HepG2 (cell line): ENCODE results near the gene NAPB. TPM values are rescaled to one million over a fixed set of nuclear protein-coding genes. Genes with fewer than 3 reads are reported as not detected.
A peak's percentile ranks its signal among the peaks of the same experiment; 100 is the strongest.

Experiments used
- ATAC-seq: fragments of 200-7000 bp; cut with Tn5 transposase; 3 replicates; pipeline ENCODE4 v1.9.1; 2020; ENCODE audit warnings: mild to moderate bottlenecking, moderate library complexity
- BruUV-seq: library from RNA; stranded (reverse); fragments of 400-500 nt; replicated peaks from 2 replicates; lab custom pipeline; 2021; lab: Mats Ljungman, UMichigan
- CTCF ChIA-PET: fragments of 300-600 bp; formaldehyde crosslinking; extraction: SDS; loops from one replicate; lab custom pipeline; 2021; ENCODE audit warnings: low total read pairs, inconsistent platforms, low intra/inter-chr PET ratio; lab: Yijun Ruan, JAX
- POLR2A ChIA-PET: fragments of 350-600 bp; sonication (Branson Sonifier 250); formaldehyde crosslinking; loops from one replicate; lab custom pipeline; 2020; ENCODE audit warnings: antibody characterized with exemption, inconsistent platforms; lab: Yijun Ruan, JAX
- DNase-seq: peaks from one replicate; pipeline ENCODE4 v3.0.0-alpha.2; 2015; ENCODE audit warnings: low spot score
- FAIRE-seq: peaks from 3 replicates; lab custom pipeline; 2011; peaks lifted over from hg19 to GRCh38; lab: Jason Lieb, UNC
- H2AFZ ChIP-seq: one replicate; pipeline ENCODE4 v1.6.1; 2011; ENCODE audit warnings: low read length, inconsistent platforms
- H3K27ac ChIP-seq: fragments of 300-600 bp; 3 replicates; pipeline ENCODE4 v1.8.0; 2011; ENCODE audit warnings: mixed run types, mild to moderate bottlenecking, mixed read lengths, low read length, inconsistent platforms; ENCODE audit not compliant: insufficient read depth; ENCODE audit errors: extremely low read length
- H3K27me3 ChIP-seq, 2 experiments: fragments of 200-600 bp in 1 of 2; 2 replicates in 1 of 2; 3 replicates in 1 of 2; pipeline versions ENCODE4 v1.6.0 to v1.8.0; 2011; ENCODE audit warnings: low read length in 2 of 2, mild to moderate bottlenecking in 2 of 2, moderate library complexity in 2 of 2, inconsistent platforms in 1 of 2; ENCODE audit not compliant: insufficient read depth in 2 of 2, control insufficient read depth in 1 of 2
- H3K36me3 ChIP-seq, 2 experiments: fragments of 200-600 bp in 1 of 2; replicated peaks in 1 of 2; 2 replicates in 1 of 2; 3 replicates in 1 of 2; pipeline versions ENCODE4 v1.5.1 to v1.8.0; 2011; ENCODE audit warnings: low read length in 2 of 2, inconsistent platforms in 1 of 2; ENCODE audit not compliant: insufficient read depth in 2 of 2, control insufficient read depth in 1 of 2
- H3K4me1 ChIP-seq: 2 replicates; pipeline ENCODE4 v1.5.1; 2012; ENCODE audit warnings: low read length, inconsistent platforms; ENCODE audit not compliant: insufficient read depth
- H3K4me2 ChIP-seq: 2 replicates; pipeline ENCODE4 v1.6.0; 2011; ENCODE audit warnings: low read depth, low read length, inconsistent platforms
- H3K4me3 ChIP-seq, 3 experiments: fragments of 200-600 bp in 1 of 3; sonication (generic), shearing (Covaris generic) in 1 of 3; replicated peaks in 1 of 3; 2 replicates each; pipeline ENCODE4 v1.5.1; 2011 to 2016; ENCODE audit warnings: low read length in 3 of 3, inconsistent platforms in 2 of 3, low read depth in 2 of 3, mild to moderate bottlenecking in 2 of 3, control low read depth in 1 of 3, mixed read lengths in 1 of 3; ENCODE audit not compliant: insufficient read depth in 1 of 3
- H3K79me2 ChIP-seq: one replicate; pipeline ENCODE4 v1.6.1; 2011; ENCODE audit warnings: low read length, inconsistent platforms; ENCODE audit not compliant: insufficient read depth
- H3K9ac ChIP-seq: 2 replicates; pipeline ENCODE4 v1.6.0; 2011; ENCODE audit warnings: mild to moderate bottlenecking, low read depth, low read length, inconsistent platforms; ENCODE audit not compliant: insufficient read depth
- H3K9me3 ChIP-seq: 2 replicates; pipeline ENCODE4 v1.5.1; 2012; ENCODE audit warnings: mild to moderate bottlenecking, low read length
- H4K20me1 ChIP-seq: 2 replicates; pipeline ENCODE4 v1.6.0; 2011; ENCODE audit warnings: inconsistent platforms, mild to moderate bottlenecking, low read length, moderate library complexity; ENCODE audit not compliant: insufficient read depth
- ARHGAP35 ChIP-seq: sonication (generic); formaldehyde crosslinking; IDR thresholded peaks from 2 replicates; pipeline ENCODE4 v1.9.0; 2022; ENCODE audit warnings: mild to moderate bottlenecking, inconsistent platforms, moderate library complexity, missing genetic modification reagents, borderline replicate concordance
- GTF3A ChIP-seq: sonication (generic); formaldehyde crosslinking; conservative IDR thresholded peaks from 2 replicates; pipeline ENCODE4 v1.4.0; 2020; ENCODE audit warnings: mild to moderate bottlenecking, missing genetic modification reagents
- HES4 ChIP-seq: sonication (generic); formaldehyde crosslinking; IDR thresholded peaks from 2 replicates; pipeline ENCODE4 v1.9.0; 2021; ENCODE audit warnings: mild to moderate bottlenecking, missing genetic modification reagents, borderline replicate concordance
- MZF1 ChIP-seq: sonication (generic); formaldehyde crosslinking; IDR thresholded peaks from 2 replicates; pipeline ENCODE4 v1.8.1; 2023; ENCODE audit warnings: mild to moderate bottlenecking, missing genetic modification reagents, borderline replicate concordance
- TCF7 ChIP-seq: sonication (generic); IDR thresholded peaks from 2 replicates; pipeline ENCODE4 v1.6.1; 2016; ENCODE audit warnings: antibody characterized with exemption, low read depth
- ZIK1 ChIP-seq: sonication (generic); formaldehyde crosslinking; IDR thresholded peaks from 2 replicates; pipeline ENCODE4 v1.5.0; 2020; ENCODE audit warnings: mild to moderate bottlenecking, low read depth, missing genetic modification reagents, borderline replicate concordance
- ZNF264 ChIP-seq: sonication (generic); formaldehyde crosslinking; IDR thresholded peaks from 2 replicates; pipeline ENCODE4 v1.4.0; 2020; ENCODE audit warnings: missing genetic modification reagents
- ZNF430 ChIP-seq: sonication (generic); formaldehyde crosslinking; IDR thresholded peaks from 2 replicates; pipeline ENCODE4 v1.9.0; 2021; ENCODE audit warnings: mild to moderate bottlenecking, missing genetic modification reagents
- ZNF761 ChIP-seq: sonication (generic); formaldehyde crosslinking; conservative IDR thresholded peaks from 2 replicates; pipeline ENCODE4 v1.4.0; 2020; ENCODE audit warnings: mild to moderate bottlenecking, missing genetic modification reagents
- WGBS: methylation state at CpG from one replicate; pipeline ENCODE4 v1.1.6; 2017; ENCODE audit warnings: low lambda C conversion rate; 5-methylcytosine and 5-hydroxymethylcytosine counted together
- in situ Hi-C: cut with HindIII; loops from 2 replicates; pipeline ENCODE4 v1.10.0; 2017; ENCODE audit warnings: low pct_unique_long_range_greater_than_20kb; ENCODE audit not compliant: extremely low pct_ligation_motif_present
- intact Hi-C: fragments of 100-400 bp; cut with micrococcal nuclease; formaldehyde crosslinking; loops from one replicate; pipeline ENCODE4 v1.10.0; 2022; ENCODE audit not compliant: unreplicated experiment
- polyA plus RNA-seq, 8 experiments: library from polyadenylated mRNA; depleted of rRNA in 3 of 8; stranded (reverse) in 7 of 8; unstranded in 1 of 8; fragments of >200 nt; fragmentation: Illumina TruSeq in 4 of 8; extraction: Trizol in 4 of 8; gene quantifications; 2 replicates each; pipeline versions ENCODE4 v1.2.1 to v1.2.3, GENCODE V29; 2011 to 2016; ENCODE audit warnings: low read depth in 4 of 8, missing spikeins in 1 of 8, mixed read lengths in 1 of 8; ENCODE audit not compliant: insufficient read depth in 1 of 8
- total RNA-seq, 5 experiments: library from RNA; depleted of rRNA; stranded (reverse); fragments of >200 nt; fragmentation: Illumina TruSeq; extraction: Trizol; gene quantifications; 2 replicates each; pipeline ENCODE4 v1.2.3, GENCODE V29; 2016; ENCODE audit warnings: low read depth in 1 of 5
- TF ChIP-seq, protein P1 (sequence below): sonication (generic); formaldehyde crosslinking; IDR thresholded peaks from 2 replicates; pipeline ENCODE4 v1.4.0; 2020; ENCODE audit warnings: low read depth, mild to moderate bottlenecking, missing genetic modification reagents
- TF ChIP-seq, protein P2 (sequence below): IDR thresholded peaks from 2 replicates; pipeline ENCODE4 v1.6.1; 2016; ENCODE audit warnings: low read depth, missing genetic modification reagents, missing compliant biosample characterization
- TF ChIP-seq, protein P3 (sequence below): sonication (generic); formaldehyde crosslinking; IDR thresholded peaks from 2 replicates; pipeline ENCODE4 v1.5.0; 2020; ENCODE audit warnings: missing genetic modification reagents, mild to moderate bottlenecking, borderline replicate concordance
- TF ChIP-seq, protein P4 (sequence below): IDR thresholded peaks from 2 replicates; pipeline ENCODE4 v1.6.1; 2016; ENCODE audit warnings: low read depth, borderline replicate concordance
- TF ChIP-seq, protein P5 (sequence below): IDR thresholded peaks from 2 replicates; pipeline ENCODE4 v1.6.1; 2016; ENCODE audit warnings: missing compliant biosample characterization, missing genetic modification reagents, borderline replicate concordance

The NAPB gene
- total and polyA plus RNA-seq, 2 of the 13 experiments (the other 11 are each of a cell fraction or from before 2014, with no cell fraction given), result 15.2 to 16.1 TPM

DNA sequence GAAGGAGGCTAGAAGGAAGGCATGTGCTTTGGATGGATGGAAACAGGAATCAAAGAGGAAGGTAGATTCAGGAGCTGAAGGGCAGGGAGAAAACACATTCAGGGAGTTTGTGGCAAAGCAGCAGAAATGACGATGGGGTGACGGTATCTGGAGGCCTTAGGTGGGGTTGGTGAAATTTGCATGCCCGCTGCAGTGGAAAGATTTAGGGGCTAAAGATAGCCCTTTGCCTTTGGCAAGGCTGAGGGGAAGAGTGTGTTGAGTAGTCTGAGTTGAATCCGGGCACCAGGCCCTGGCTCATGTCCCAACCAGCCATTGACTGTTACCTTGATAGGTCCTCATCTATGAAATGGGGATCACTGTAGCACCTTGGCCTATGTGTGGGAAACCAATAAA lies 58.0 kb downstream of the NAPB start:
- Histone ChIP-seq H3K36me3 (peaks cover 17 to 19% of the 10 kb centered on the region in 2 experiments; a peak in 4 of 5 replicates), H3K79me2 (peaks cover 60% of the 10 kb centered on the region), H3K4me2 (peak overlapping the region; percentile 88), H3K27me3 (no peaks in the 10 kb centered on the region; a peak in 1 of 5 replicates), H2AFZ (no peak overlapping the region), H3K9ac (peak overlapping the region; percentile 85), H4K20me1 (peaks cover 14% of the 10 kb centered on the region; the same call in 1 of the 2 replicates), H3K9me3 (no peaks in the 10 kb centered on the region), H3K4me1 (peaks cover 72% of the 10 kb centered on the region), H3K4me3 (peak overlapping the region; percentile 87 to 92 (median 88)), H3K27ac (peak overlapping the region; percentile 72)
- WGBS, result 67% methylated on average over 4 of the region's 4 CpGs
- BruUV-seq, result no TSS peak
- POLR2A ChIA-PET, result interaction anchor here (1.3 kb wide), 1 partner anchor 58 kb away, joined by 4 read pairs; the partner anchor contains the start of gene NAPB
- intact Hi-C loops, result loop anchor here (5.0 kb wide), 1 partner anchor 244 kb away; the partner anchor contains the start of gene CST9
- no peak for ATAC-seq
- in situ Hi-C loops, result no loop called here
- CTCF ChIA-PET, result no interaction called here
- no peak for DNase-seq
- FAIRE-seq, result no peak
- TF ChIP-seq ZNF430 (CRISPR knock-in tag), result no peak
- 0 out of 2 replicates have a peak, but pooled peaks have one; percentile 34 for TF ChIP-seq ZNF761 (CRISPR knock-in tag)
- 0 out of 2 replicates have a peak, but pooled peaks have one; percentile 34 for TF ChIP-seq ARHGAP35 (CRISPR knock-in tag)
- no peak for TF ChIP-seq GTF3A (CRISPR knock-in tag)
- TF ChIP-seq MZF1, result no peak
- TF ChIP-seq, protein P1, sequence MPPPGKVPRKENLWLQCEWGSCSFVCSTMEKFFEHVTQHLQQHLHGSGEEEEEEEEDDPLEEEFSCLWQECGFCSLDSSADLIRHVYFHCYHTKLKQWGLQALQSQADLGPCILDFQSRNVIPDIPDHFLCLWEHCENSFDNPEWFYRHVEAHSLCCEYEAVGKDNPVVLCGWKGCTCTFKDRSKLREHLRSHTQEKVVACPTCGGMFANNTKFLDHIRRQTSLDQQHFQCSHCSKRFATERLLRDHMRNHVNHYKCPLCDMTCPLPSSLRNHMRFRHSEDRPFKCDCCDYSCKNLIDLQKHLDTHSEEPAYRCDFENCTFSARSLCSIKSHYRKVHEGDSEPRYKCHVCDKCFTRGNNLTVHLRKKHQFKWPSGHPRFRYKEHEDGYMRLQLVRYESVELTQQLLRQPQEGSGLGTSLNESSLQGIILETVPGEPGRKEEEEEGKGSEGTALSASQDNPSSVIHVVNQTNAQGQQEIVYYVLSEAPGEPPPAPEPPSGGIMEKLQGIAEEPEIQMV, result 0 out of 2 replicates have a peak, but pooled peaks have one; percentile 66
- TF ChIP-seq HES4, result 0 out of 2 replicates have a peak, but pooled peaks have one; percentile 39
- TF ChIP-seq, protein P2, sequence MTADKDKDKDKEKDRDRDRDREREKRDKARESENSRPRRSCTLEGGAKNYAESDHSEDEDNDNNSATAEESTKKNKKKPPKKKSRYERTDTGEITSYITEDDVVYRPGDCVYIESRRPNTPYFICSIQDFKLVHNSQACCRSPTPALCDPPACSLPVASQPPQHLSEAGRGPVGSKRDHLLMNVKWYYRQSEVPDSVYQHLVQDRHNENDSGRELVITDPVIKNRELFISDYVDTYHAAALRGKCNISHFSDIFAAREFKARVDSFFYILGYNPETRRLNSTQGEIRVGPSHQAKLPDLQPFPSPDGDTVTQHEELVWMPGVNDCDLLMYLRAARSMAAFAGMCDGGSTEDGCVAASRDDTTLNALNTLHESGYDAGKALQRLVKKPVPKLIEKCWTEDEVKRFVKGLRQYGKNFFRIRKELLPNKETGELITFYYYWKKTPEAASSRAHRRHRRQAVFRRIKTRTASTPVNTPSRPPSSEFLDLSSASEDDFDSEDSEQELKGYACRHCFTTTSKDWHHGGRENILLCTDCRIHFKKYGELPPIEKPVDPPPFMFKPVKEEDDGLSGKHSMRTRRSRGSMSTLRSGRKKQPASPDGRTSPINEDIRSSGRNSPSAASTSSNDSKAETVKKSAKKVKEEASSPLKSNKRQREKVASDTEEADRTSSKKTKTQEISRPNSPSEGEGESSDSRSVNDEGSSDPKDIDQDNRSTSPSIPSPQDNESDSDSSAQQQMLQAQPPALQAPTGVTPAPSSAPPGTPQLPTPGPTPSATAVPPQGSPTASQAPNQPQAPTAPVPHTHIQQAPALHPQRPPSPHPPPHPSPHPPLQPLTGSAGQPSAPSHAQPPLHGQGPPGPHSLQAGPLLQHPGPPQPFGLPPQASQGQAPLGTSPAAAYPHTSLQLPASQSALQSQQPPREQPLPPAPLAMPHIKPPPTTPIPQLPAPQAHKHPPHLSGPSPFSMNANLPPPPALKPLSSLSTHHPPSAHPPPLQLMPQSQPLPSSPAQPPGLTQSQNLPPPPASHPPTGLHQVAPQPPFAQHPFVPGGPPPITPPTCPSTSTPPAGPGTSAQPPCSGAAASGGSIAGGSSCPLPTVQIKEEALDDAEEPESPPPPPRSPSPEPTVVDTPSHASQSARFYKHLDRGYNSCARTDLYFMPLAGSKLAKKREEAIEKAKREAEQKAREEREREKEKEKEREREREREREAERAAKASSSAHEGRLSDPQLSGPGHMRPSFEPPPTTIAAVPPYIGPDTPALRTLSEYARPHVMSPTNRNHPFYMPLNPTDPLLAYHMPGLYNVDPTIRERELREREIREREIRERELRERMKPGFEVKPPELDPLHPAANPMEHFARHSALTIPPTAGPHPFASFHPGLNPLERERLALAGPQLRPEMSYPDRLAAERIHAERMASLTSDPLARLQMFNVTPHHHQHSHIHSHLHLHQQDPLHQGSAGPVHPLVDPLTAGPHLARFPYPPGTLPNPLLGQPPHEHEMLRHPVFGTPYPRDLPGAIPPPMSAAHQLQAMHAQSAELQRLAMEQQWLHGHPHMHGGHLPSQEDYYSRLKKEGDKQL (CRISPR knock-in tag), result no peak
- 0 out of 2 replicates have a peak, but pooled peaks have one; percentile 36 for TF ChIP-seq ZIK1 (CRISPR knock-in tag)
- TF ChIP-seq, protein P3, sequence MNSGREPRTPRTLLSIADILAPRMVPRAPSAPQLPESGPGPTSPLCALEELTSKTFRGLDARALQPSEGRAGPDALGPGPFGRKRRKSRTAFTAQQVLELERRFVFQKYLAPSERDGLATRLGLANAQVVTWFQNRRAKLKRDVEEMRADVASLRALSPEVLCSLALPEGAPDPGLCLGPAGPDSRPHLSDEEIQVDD, result no peak
- TF ChIP-seq ZNF264 (CRISPR knock-in tag), result peak; percentile 6; the same call in 1 of the 2 replicates
- TF ChIP-seq, protein P4, sequence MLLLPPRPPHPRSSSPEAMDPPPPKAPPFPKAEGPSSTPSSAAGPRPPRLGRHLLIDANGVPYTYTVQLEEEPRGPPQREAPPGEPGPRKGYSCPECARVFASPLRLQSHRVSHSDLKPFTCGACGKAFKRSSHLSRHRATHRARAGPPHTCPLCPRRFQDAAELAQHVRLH (CRISPR knock-in tag), result 0 out of 2 replicates have a peak, but pooled peaks have one; percentile 17
- TF ChIP-seq, protein P5, sequence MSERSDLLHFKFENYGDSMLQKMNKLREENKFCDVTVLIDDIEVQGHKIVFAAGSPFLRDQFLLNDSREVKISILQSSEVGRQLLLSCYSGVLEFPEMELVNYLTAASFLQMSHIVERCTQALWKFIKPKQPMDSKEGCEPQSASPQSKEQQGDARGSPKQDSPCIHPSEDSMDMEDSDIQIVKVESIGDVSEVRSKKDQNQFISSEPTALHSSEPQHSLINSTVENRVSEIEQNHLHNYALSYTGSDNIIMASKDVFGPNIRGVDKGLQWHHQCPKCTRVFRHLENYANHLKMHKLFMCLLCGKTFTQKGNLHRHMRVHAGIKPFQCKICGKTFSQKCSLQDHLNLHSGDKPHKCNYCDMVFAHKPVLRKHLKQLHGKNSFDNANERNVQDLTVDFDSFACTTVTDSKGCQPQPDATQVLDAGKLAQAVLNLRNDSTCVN, result no peak
- TF ChIP-seq TCF7, result no peak
